ENCODE measurements around the gene TIGD6. TPM values are rescaled to one million over a fixed set of nuclear protein-coding genes. Genes with fewer than 3 reads are reported as not detected.

The TIGD6 gene
- total RNA-seq, 1 experiment from 2014 or later: 2.1 TPM

- TF ChIP-seq ATF6 (CRISPR knock-in tag; IDR thresholded peaks at IDR 0.05): no peak
- no peak for TF ChIP-seq ZNF416 (CRISPR knock-in tag; IDR thresholded peaks at IDR 0.05)
- TF ChIP-seq JAZF1 (CRISPR knock-in tag; IDR thresholded peaks at IDR 0.05): no peak
- TF ChIP-seq SP1 (CRISPR knock-in tag; conservative IDR thresholded peaks at IDR 0.05): no peak
These were observed 31.1 kb downstream of the TIGD6 start (continued) for GRCh38 chr5:149969181-149969930.

GRCh38 chr5:149966946-149967345, 33.5 kb downstream of the TIGD6 start:
- no peaks in the 10 kb centered on the region for H3K36me3 Mint-ChIP-seq
- DNase-seq (ENCODE audit: low spot score) (no peak), ATAC-seq (no peak)
- peaks cover under 1% of the 10 kb centered on the region; the same call in 1 of the 2 replicates for H3K27me3 Mint-ChIP-seq (ENCODE audit: low read depth)
- no peak overlapping the region for H3K4me3 Mint-ChIP-seq
- ChIA-PET POLR2A (no interaction called here), CTCF (interaction anchor here (1.5 kb wide), 1 partner anchor 24 kb away, joined by 4 read pairs; no protein-coding TSS in a partner anchor)
- TF ChIP-seq SP1 (CRISPR knock-in tag; conservative IDR thresholded peaks at IDR 0.05) (no peak), AFF4 (CRISPR knock-in tag; IDR thresholded peaks at IDR 0.05; ENCODE audit: borderline replicate concordance) (no peak), CBFB (CRISPR knock-in tag; IDR thresholded peaks at IDR 0.05; ENCODE audit: low read depth) (no peak), ZNF396 (CRISPR knock-in tag; IDR thresholded peaks at IDR 0.05; ENCODE audit: borderline replicate concordance) (no peak), USF2 (CRISPR knock-in tag; IDR thresholded peaks at IDR 0.05) (no peak), NR3C1 (CRISPR knock-in tag; conservative IDR thresholded peaks at IDR 0.05; ENCODE audit: low read depth) (no peak), ZNF232 (CRISPR knock-in tag; IDR thresholded peaks at IDR 0.05) (no peak), ZNF423 (CRISPR knock-in tag; IDR thresholded peaks at IDR 0.05) (no peak), ERG (CRISPR knock-in tag; IDR thresholded peaks at IDR 0.05) (no peak), FOXP1 (CRISPR knock-in tag; IDR thresholded peaks at IDR 0.05; ENCODE audit: borderline replicate concordance) (no peak), CTCF (IDR thresholded peaks at IDR 0.05) (no peak), ZBTB21 (CRISPR knock-in tag; IDR thresholded peaks at IDR 0.05; ENCODE audit: borderline replicate concordance) (no peak), SOX15 (CRISPR knock-in tag; IDR thresholded peaks at IDR 0.05) (no peak)
- H3K9me3 Mint-ChIP-seq: no peaks in the 10 kb centered on the region
- peaks cover 1% of the 10 kb centered on the region; the same call in 1 of the 2 replicates for H3K4me1 Mint-ChIP-seq
- H3K27ac Mint-ChIP-seq: no peak overlapping the region

All from WTC11 (cell line).